NCI-H1694 (cell line): Measurements from ENCODE around the gene TBC1D5.
"Not testable (repeated sequence)": the region's sequence is repeated elsewhere in the genome, so short reads cannot be mapped to it uniquely, and the experiment has no call there.

Experiments used
- DNase-seq: peaks from one replicate; lab custom pipeline; 2025; lab: John Stamatoyannopoulos, UW

Gene TBC1D5

GRCh38 chr3:17546500-17547255 lies 195.8 kb downstream of the TBC1D5 start:
- DNase-seq: no peak

- no peak for DNase-seq
Observed at GRCh38 chr3:17544632-17545031, 197.8 kb downstream of the TBC1D5 start.

GRCh38 chr3:17542591-17542990 lies 199.8 kb downstream of the TBC1D5 start:
- DNase-seq: no peak

GRCh38 chr3:17539436-17539835 lies 203.0 kb downstream of the TBC1D5 start:
- no peak for DNase-seq

GRCh38 chr3:17535274-17535673 lies 207.2 kb downstream of the TBC1D5 start:
- no peak for DNase-seq

- DNase-seq: not testable (repeated sequence)
Observed at GRCh38 chr3:17532446-17532845, 210.0 kb downstream of the TBC1D5 start.

GRCh38 chr3:17529677-17530076 lies 212.8 kb downstream of the TBC1D5 start:
- DNase-seq: no peak

- DNase-seq: no peak
Observed at GRCh38 chr3:17518189-17519059, 224.0 kb downstream of the TBC1D5 start.

- no peak for DNase-seq
Observed at GRCh38 chr3:17515445-17516234, 226.8 kb downstream of the TBC1D5 start.

GRCh38 chr3:17514597-17514996 lies 227.8 kb downstream of the TBC1D5 start:
- DNase-seq: no peak

- no peak for DNase-seq
Observed at GRCh38 chr3:17510265-17510664, 232.2 kb downstream of the TBC1D5 start.

- DNase-seq: no peak
Observed at GRCh38 chr3:17508180-17508752, 234.2 kb downstream of the TBC1D5 start.

GRCh38 chr3:17507480-17507879 lies 235.0 kb downstream of the TBC1D5 start:
- no peak for DNase-seq

- no peak for DNase-seq
Observed at GRCh38 chr3:17505856-17506255, 236.6 kb downstream of the TBC1D5 start.

- no peak for DNase-seq
Observed at GRCh38 chr3:17501745-17502144, 240.7 kb downstream of the TBC1D5 start.

GRCh38 chr3:17500618-17501017 lies 241.8 kb downstream of the TBC1D5 start:
- no peak for DNase-seq

GRCh38 chr3:17494117-17494809 lies 248.2 kb downstream of the TBC1D5 start:
- DNase-seq: peak; percentile 15

GRCh38 chr3:17491601-17492000 lies 250.8 kb downstream of the TBC1D5 start:
- DNase-seq: no peak

GRCh38 chr3:17491190-17491589 lies 251.2 kb downstream of the TBC1D5 start:
- not testable (repeated sequence) for DNase-seq

- no peak for DNase-seq
Observed at GRCh38 chr3:17489139-17489538, 253.3 kb downstream of the TBC1D5 start.

GRCh38 chr3:17481116-17481515 lies 261.3 kb downstream of the TBC1D5 start:
- DNase-seq: no peak
